Activated naive CD8-positive, alpha-beta T cell (primary cell): ENCODE measurements around the gene ZNF765.
"Not testable (repeated sequence)": the region's sequence is repeated elsewhere in the genome, so short reads cannot be mapped to it uniquely, and the experiment has no call there.

Experiments used
- H3K27ac Mint-ChIP-seq: one replicate; pipeline ENCODE4 v1.8.0; 2021; ENCODE audit warnings: mixed read lengths
- H3K27me3 Mint-ChIP-seq: one replicate; pipeline ENCODE4 v1.8.0; 2021; ENCODE audit warnings: mixed read lengths
- H3K36me3 Mint-ChIP-seq: one replicate; pipeline ENCODE4 v1.8.0; 2021; ENCODE audit warnings: mixed read lengths
- H3K4me1 Mint-ChIP-seq: one replicate; pipeline ENCODE4 v1.8.0; 2021; ENCODE audit warnings: low read depth, mixed read lengths
- H3K4me3 Mint-ChIP-seq: one replicate; pipeline ENCODE4 v1.8.0; 2021; ENCODE audit warnings: mild to moderate bottlenecking, mixed read lengths
- H3K9me3 Mint-ChIP-seq: one replicate; pipeline ENCODE4 v1.8.0; 2021; ENCODE audit warnings: low read depth, mixed read lengths

Gene ZNF765

DNA sequence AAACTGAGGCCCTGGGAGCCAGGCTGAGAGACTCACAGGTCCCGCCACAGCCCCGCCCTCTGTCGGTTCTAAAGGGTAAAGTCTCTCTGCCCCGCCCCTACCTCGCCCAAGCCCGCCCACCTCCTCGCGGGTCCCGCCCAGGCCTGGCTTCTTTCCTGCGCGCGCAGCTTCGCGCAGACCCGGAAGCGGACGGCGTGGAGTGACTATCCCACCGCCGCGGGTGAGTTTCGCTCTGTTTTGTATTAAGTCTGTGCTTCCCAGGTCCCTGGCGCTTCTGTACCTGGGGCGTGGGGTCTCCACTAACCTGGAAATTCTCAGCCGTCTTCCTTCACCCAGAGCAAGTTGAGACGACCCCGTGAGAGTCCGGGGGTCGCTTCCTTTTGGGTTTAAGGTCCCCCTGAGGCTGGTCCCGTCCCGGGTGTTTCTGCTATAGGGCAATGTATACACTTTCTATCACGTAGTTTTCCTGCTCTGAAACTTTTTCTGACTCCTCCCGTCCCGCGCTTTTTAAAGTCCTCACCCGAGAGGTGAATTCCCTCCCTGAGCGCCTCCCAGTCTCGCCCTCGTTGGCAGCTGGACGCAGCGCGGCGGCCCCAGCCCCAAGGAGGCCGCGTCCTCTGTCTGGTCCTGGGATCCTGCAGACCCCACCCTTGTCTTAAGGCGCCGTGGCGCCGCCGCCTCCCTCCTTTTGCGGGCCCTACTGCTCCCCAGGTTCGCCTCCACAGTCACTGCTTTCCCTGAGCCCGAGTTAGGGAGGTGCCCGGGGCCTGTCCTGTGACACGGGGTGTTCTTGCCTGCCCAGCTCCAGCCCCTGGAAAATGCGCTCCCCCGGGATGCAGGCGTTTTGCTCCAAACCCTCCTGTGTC is at the start of gene ZNF765:
Gene ZNF765, plus strand, starts transcription at position 176 of the 866 bp plus-strand sequence. CDS start 2,867 bp downstream, outside the sequence.
- H3K4me3 Mint-ChIP-seq: peak within 1 kb of the TSS; percentile 91
- H3K27me3 Mint-ChIP-seq: no peaks in the 10 kb centered on the region
- peaks cover 19% of the 10 kb centered on the region for H3K36me3 Mint-ChIP-seq
- H3K9me3 Mint-ChIP-seq: peaks cover 7% of the 10 kb centered on the region
- H3K27ac Mint-ChIP-seq: peak within 1 kb of the TSS; percentile 90
- H3K4me1 Mint-ChIP-seq: peaks cover 27% of the 10 kb centered on the region

DNA sequence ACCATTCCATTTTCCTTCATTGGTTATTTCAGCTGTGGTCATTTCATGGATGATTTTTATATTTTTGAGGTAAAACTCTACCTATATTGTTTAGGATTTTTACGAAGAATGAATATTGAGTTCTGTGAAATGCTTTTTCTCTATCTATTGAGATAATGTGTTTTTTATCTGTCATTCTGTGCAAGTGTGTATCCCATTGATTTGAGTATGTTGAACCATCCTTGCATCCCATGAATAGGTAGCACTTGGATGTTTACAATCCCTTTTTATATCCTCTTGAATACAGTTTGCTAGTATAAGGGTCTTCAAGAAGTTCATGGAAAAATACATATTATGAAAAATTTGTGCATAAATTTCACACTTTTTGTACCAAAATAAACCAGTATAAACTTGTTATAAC is 39.2 kb upstream of the ZNF765 start:
- Mint-ChIP-seq H3K36me3 (peaks cover 40% of the 10 kb centered on the region), H3K9me3 (peaks cover 24% of the 10 kb centered on the region), H3K4me1 (no peaks in the 10 kb centered on the region), H3K27ac (no peak overlapping the region), H3K4me3 (no peak overlapping the region), H3K27me3 (no peaks in the 10 kb centered on the region)

DNA sequence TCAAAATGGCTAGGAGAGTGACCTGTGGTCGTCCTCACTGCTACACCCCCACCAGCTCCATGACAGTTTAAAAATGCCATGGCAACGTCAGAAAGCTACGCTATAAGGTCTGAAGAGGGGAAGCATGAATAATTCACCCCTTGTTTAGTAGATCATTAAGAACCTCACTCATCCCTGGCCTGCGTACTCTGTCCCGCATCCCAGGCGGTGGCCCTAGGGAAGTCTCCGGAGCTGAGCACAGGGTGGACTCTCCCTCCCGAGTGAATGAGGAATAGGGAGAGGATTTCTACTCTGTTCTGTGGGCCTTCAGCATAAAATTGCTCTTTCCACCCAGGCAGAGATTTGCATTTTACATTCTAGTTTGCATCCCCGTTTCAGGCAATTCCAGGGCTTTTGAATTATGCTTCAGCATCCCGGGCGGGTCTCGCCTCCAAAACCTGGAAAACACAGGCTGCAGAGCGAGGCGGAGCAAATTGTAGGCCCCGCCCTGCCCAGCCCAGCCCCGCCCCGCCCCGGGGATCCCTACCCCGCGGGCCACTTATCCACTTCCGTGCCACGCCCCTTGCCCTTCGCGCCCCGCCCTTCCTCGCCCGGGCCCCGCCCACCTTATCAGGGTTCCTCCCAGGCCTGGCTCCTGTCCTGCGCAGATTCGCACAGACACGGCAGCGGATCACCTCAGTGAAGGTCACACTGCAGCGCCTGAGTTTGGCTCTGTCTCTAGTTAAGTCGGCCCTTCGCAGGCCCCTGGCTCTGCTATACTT is 36.9 kb upstream of the ZNF765 start:
- H3K4me1 Mint-ChIP-seq: no peaks in the 10 kb centered on the region

DNA sequence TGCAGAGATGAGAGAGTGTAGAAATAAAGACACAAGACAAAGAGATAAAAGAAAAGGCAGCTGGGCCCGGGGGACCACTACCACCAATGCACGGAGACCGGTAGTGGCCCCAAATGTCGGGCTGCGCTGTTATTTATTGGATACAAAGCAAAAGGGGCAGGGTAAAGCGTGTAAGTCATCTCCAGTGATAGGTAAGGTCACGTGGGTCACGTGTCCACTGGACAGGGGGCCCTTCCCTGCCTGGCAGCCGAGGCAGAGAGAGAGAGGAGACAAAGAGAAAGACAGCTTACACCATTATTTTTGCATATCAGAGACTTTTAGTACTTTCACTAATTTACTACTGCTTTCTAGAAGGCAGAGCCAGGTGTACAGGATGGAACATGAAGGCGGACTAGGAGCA is 34.9 kb upstream of the ZNF765 start:
- H3K4me1 Mint-ChIP-seq, H3K27ac Mint-ChIP-seq, H3K4me3 Mint-ChIP-seq, H3K27me3 Mint-ChIP-seq: not testable (repeated sequence)
- Mint-ChIP-seq H3K36me3 (peaks cover 15% of the 10 kb centered on the region), H3K9me3 (peaks cover 12% of the 10 kb centered on the region)

More for the DNA sequence above, 36.9 kb upstream of the ZNF765 start:
- H3K9me3 Mint-ChIP-seq: peaks cover 24% of the 10 kb centered on the region
- no peak overlapping the region for H3K27ac Mint-ChIP-seq
- no peak overlapping the region for H3K4me3 Mint-ChIP-seq
- no peaks in the 10 kb centered on the region for H3K27me3 Mint-ChIP-seq
- H3K36me3 Mint-ChIP-seq: peaks cover 23% of the 10 kb centered on the region

DNA sequence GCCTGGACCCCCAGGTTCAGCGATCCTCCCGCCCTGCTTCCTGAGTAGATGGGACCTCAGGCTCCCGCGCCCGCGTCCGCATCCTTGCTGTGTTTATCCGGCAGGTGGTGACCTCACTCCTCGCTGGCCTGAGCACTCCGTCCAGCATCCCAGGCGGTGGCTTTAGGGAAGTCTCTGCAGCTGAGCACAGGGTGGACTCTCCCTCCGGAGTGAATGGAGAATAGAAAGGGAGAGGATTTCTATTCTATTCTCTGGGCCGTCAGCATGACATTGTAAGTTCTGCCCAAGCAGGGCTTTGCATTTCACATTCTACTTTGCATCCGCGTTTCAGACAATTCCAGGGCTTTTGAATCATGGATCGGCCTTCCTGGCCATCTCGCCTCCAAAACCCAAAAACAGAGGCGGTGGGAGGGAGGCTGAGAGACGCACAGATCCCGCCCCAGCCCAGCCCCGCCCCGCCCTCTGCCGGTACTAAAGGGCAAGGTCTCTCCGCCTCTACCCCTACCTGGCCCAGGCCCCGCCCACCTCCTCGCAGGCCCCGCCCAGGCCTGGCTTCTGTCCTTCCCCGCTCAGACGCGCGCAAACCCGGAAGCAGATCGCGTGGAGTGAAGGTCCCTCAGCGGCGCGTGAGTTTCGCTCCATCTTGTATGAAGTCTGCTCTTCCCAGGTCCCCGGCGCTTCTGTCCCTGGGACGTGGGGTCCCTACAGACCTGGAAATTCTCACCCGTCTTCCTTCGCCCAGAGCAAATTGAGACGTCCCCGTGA is 29.6 kb upstream of the ZNF765 start, which contains the start of gene ZNF525:
Gene ZNF525, plus strand, starts transcription at position 572 of the 765 bp plus-strand sequence. CDS start 6,577 bp downstream, outside the sequence.
- Mint-ChIP-seq H3K9me3 (peaks cover 8% of the 10 kb centered on the region), H3K4me1 (peaks cover 28% of the 10 kb centered on the region), H3K27ac (peak within 1 kb of the TSS; percentile 91), H3K36me3 (peaks cover 20% of the 10 kb centered on the region), H3K27me3 (no peaks in the 10 kb centered on the region), H3K4me3 (peak within 1 kb of the TSS; percentile 94)

DNA sequence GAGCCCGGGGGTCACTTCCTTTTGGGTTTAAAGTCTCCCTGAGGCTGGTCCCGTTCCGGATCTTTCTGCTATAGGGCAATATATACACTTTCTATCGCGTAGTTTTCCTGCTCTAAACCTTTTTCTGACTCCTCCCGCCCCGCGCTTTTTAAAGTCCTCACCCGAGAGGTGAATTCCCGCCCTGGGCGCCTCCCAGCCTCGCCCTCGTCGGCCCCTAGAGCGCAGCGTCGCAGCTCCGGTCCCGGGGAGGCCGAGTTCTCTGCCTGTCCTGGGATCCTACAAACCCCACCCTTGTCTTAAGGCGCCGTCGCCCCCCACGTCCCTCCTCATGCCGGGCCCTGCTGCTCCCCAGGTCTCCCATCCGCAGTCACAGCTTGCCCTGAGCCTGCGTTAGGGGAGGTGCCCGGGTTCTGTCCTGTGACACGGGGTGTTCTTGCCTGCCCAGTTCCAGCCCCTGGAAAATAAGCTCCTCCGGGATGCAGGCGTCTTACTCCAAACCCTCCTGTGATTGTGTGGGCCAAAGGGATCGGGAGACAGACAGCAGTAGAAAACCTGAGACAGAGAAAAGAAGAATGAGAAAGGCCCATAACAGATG is 29.0 kb upstream of the ZNF765 start:
- H3K27me3 Mint-ChIP-seq: no peaks in the 10 kb centered on the region
- peak overlapping the region; percentile 91 for H3K27ac Mint-ChIP-seq
- peak overlapping the region; percentile 94 for H3K4me3 Mint-ChIP-seq
- H3K4me1 Mint-ChIP-seq: peaks cover 28% of the 10 kb centered on the region
- peaks cover 8% of the 10 kb centered on the region for H3K9me3 Mint-ChIP-seq
- H3K36me3 Mint-ChIP-seq: peaks cover 23% of the 10 kb centered on the region

DNA sequence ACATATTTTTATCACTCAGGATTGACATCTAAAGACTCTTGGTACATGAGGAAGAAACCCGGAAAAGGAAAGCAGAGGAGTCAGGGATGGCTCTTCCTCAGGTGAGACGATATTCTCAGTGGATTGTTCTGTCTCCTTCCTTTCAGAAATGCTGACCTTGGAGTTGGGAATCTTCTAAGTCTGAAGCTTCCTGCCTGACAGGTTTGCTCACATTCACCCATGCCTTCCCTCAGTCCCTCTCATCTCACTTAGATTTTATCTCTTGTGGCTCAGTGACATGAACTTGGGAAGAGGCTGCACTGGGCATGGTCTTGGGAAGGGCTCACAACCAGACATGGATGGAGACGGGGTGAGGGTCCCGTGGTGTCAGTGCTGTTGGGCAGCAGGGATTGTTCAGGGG is 22.8 kb upstream of the ZNF765 start:
- Mint-ChIP-seq H3K4me3 (no peak overlapping the region), H3K36me3 (peaks cover 54% of the 10 kb centered on the region), H3K27ac (no peak overlapping the region), H3K9me3 (peaks cover 7% of the 10 kb centered on the region), H3K4me1 (peaks cover 9% of the 10 kb centered on the region), H3K27me3 (no peaks in the 10 kb centered on the region)

DNA sequence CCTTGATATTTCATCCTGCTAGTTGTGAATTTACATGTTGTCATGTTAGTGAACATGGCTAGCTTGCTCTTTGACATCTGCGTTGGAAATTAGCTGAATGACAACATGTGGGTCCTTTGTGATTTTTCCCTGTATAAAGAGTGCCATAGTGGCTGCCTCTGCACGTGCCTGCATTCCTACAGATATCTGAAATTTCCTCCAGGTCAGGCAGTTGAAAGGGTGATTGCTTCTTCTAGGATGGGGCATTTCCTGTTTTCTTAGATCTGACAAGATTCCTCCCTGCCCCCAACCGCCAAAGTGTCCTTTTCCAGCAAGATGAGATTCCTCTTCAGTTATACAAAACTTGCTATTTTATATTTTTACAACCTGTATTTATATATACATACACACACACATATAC is 20.7 kb upstream of the ZNF765 start:
- Mint-ChIP-seq H3K4me1 (no peaks in the 10 kb centered on the region), H3K36me3 (peaks cover 57% of the 10 kb centered on the region), H3K27ac (no peak overlapping the region), H3K27me3 (no peaks in the 10 kb centered on the region), H3K4me3 (no peak overlapping the region), H3K9me3 (peaks cover 7% of the 10 kb centered on the region)

DNA sequence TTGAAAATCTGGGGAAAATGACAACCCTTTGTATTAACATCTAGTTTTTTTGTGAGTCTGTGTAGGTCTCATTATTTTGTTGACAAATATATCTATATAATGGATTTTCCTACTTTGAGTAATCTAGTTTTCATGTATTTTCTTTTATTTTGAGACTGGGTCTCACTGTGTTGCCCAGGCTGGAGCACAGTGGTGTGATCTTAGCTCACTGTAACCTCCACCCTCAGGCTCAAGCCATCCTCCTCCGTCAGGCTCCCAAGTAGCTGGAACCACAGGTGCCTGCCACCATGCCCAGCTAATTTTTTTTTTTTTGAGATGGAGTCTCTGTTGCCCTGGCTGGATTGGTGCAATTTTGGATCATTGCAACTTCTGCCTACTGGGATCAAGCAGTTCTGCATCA is 20.2 kb upstream of the ZNF765 start:
- Mint-ChIP-seq H3K27ac (no peak overlapping the region), H3K9me3 (peaks cover 7% of the 10 kb centered on the region), H3K36me3 (peaks cover 60% of the 10 kb centered on the region), H3K4me1 (no peaks in the 10 kb centered on the region), H3K4me3 (no peak overlapping the region), H3K27me3 (no peaks in the 10 kb centered on the region)

DNA sequence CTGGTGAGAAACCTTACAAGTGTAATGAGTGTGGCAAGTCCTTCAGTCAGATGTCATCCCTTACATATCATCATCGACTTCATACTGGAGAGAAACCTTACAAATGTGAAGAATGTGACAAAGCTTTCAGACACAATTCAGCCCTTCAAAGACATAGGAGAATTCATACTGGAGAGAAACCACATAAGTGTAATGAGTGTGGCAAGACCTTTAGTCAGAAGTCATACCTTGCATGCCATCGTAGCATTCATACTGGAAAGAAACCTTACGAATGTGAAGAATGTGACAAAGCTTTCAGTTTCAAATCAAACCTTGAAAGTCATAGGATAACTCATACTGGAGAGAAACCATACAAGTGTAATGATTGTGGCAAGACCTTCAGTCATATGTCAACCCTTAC is 13.6 kb upstream of the ZNF765 start:
- Mint-ChIP-seq H3K36me3 (peaks cover 79% of the 10 kb centered on the region), H3K27ac (no peak overlapping the region), H3K9me3 (peaks cover 38% of the 10 kb centered on the region), H3K4me3 (no peak overlapping the region), H3K27me3 (no peaks in the 10 kb centered on the region), H3K4me1 (no peaks in the 10 kb centered on the region)

DNA sequence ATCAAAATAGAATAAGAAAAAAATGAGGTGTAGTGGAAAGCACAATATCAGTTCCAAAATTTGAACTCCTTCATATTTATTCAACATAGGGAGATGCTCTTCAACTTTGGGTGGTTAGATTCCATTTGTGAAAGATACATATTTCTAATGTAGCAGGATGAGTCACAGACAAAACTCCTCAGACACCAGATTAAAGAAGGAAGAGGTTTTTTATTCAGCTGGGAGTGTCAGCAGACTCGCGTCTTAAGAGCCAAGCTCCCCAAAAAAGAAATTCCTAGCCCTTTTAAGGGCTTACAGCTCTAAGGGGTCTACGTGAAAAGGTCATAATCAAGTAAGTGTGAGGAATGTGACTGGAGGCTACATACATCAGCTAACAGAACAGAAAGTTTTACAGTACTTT is 6.8 kb upstream of the ZNF765 start:
- peaks cover 40% of the 10 kb centered on the region for H3K36me3 Mint-ChIP-seq
- H3K27ac Mint-ChIP-seq: no peak overlapping the region
- no peak overlapping the region for H3K4me3 Mint-ChIP-seq
- no peaks in the 10 kb centered on the region for H3K27me3 Mint-ChIP-seq
- H3K4me1 Mint-ChIP-seq: no peaks in the 10 kb centered on the region
- peaks cover 32% of the 10 kb centered on the region for H3K9me3 Mint-ChIP-seq

DNA sequence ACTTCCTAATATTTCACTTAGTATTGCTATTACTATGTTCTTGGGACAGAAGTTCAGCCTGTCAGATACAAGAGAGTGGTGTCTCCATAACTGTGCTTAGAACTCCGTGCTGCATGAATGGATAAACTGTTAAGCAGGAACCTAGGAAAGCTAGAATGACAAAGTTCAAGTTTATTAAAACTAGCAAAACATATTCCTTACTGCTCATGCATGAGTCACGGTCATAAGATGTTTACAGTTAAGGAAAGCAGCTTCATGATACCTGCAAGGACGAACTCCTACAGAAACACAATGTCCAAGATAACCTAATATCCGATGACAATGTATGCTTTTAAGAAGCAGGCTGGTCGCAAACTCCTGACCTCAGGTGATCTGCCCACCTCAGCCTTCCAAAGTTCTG is 6.0 kb upstream of the ZNF765 start:
- Mint-ChIP-seq H3K4me1 (no peaks in the 10 kb centered on the region), H3K4me3 (no peak overlapping the region), H3K9me3 (peaks cover 26% of the 10 kb centered on the region), H3K36me3 (peaks cover 39% of the 10 kb centered on the region), H3K27me3 (no peaks in the 10 kb centered on the region), H3K27ac (no peak overlapping the region)

DNA sequence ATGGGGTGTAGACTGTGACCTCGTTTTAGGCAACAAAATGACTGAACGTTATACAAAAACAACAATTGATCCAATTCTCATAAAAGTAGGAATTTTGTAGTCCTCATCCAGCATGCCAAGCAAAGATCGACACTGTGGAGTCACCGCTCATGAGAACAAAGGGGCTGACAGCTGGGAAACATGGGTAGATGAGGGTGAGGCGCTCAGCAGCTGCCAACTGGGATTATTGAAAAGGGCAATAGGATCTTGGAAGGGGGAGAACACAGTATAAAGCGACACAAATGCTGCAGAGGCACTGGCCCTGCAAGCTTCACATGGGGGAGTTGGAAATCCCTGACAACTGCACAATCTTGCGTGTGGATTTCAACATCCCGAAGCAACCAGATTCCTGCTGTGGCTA is 5.4 kb upstream of the ZNF765 start:
- Mint-ChIP-seq H3K4me3 (no peak overlapping the region), H3K36me3 (peaks cover 35% of the 10 kb centered on the region), H3K27ac (no peak overlapping the region), H3K4me1 (peaks cover 1% of the 10 kb centered on the region), H3K27me3 (no peaks in the 10 kb centered on the region), H3K9me3 (peaks cover 24% of the 10 kb centered on the region)

DNA sequence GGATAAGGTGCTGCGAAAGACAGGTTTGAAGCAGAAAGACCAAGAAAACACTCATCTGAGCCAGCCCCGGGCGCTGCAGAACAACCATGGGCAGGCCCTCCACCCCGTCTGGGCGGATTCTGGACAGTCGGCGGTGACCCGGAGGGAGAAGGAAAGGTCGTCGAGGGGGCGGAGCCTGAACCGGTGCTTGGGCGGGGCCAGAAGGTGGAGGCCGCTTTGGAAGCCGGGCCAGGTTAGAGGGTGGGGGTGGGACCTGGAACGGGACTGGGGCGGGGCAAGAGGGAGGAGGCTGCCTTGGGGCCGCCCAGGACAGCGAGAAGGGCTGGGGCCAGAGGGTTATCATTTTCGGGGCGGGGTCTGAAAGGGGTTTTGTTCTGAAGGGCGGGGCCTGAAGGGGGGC is 5.0 kb upstream of the ZNF765 start:
- no peaks in the 10 kb centered on the region for H3K27me3 Mint-ChIP-seq
- no peak overlapping the region for H3K4me3 Mint-ChIP-seq
- no peak overlapping the region for H3K27ac Mint-ChIP-seq
- peaks cover 31% of the 10 kb centered on the region for H3K36me3 Mint-ChIP-seq
- peaks cover 20% of the 10 kb centered on the region for H3K9me3 Mint-ChIP-seq
- H3K4me1 Mint-ChIP-seq: peaks cover 4% of the 10 kb centered on the region
